ENCODE data around the gene CDK18.

CDK18 gene

DNA sequence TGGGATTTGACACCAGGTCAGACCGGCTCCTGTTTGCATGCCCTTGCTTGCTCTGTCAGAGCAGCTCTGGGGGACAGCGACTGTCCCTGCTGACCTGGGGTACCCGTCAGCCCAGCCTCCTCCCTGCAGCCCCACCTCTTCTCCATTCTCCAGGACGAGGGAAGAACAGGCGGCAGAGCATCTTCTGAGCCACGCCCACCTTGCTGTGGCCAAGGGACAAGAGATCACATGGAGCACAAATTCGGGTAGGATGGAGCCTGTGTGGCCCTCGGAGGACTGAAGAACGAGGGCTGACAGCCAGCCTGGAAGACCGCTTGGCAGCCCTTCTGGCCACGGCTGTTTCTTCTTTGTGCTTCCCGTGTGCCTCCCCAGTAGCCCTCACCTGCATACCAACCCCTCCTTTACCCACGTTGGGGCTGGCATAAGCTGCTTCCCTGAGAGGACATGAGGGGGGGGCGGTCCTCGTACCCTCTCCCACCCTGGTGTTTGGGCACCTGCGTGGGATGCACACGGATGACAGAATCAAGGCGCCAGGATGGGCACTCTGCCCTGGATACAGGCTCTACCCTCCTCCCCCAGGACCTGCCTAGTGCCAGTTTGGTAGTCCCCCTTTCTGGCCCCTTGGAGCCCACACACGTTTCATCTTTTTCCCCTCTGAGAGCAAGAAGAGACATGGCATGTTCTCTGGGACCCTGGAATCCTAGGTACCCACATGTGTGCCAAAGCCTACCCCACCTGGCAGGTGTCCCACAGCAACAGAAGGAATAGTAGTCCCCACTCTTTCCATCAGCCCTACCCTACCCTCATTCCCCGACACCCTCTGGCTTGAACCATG lies 26.9 kb downstream of the CDK18 start:
- Histone ChIP-seq H3K4me3 (ENCODE audit: low read length) (no peak overlapping the region), H2AFZ (ENCODE audit: low read depth, low read length) (no peak overlapping the region), H3K79me2 (ENCODE audit: low read length) (no peaks in the 10 kb centered on the region), H3K27ac (ENCODE audit: low read length) (no peak overlapping the region), H3K9me3 (ENCODE audit: insufficient read depth, low read length) (no peaks in the 10 kb centered on the region), H3K4me2 (ENCODE audit: low read length) (no peak overlapping the region), H3K36me3 (replicated peaks; ENCODE audit: low read depth, low read length) (no peaks in the 10 kb centered on the region), H3K9ac (ENCODE audit: low read length) (no peak overlapping the region), H4K20me1 (ENCODE audit: insufficient read depth, low read length) (no peaks in the 10 kb centered on the region), H3K27me3 (ENCODE audit: low read depth, low read length) (no peaks in the 10 kb centered on the region), H3K4me1 (ENCODE audit: low read length) (peaks cover 26% of the 10 kb centered on the region)
- TF ChIP-seq EZH2phosphoT487 (IDR thresholded peaks at IDR 0.05; ENCODE audit: low read depth), result no peak
- TF ChIP-seq, protein P1, sequence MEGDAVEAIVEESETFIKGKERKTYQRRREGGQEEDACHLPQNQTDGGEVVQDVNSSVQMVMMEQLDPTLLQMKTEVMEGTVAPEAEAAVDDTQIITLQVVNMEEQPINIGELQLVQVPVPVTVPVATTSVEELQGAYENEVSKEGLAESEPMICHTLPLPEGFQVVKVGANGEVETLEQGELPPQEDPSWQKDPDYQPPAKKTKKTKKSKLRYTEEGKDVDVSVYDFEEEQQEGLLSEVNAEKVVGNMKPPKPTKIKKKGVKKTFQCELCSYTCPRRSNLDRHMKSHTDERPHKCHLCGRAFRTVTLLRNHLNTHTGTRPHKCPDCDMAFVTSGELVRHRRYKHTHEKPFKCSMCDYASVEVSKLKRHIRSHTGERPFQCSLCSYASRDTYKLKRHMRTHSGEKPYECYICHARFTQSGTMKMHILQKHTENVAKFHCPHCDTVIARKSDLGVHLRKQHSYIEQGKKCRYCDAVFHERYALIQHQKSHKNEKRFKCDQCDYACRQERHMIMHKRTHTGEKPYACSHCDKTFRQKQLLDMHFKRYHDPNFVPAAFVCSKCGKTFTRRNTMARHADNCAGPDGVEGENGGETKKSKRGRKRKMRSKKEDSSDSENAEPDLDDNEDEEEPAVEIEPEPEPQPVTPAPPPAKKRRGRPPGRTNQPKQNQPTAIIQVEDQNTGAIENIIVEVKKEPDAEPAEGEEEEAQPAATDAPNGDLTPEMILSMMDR (IDR thresholded peaks at IDR 0.05; ENCODE audit: low read depth, low read length), result no peak

DNA sequence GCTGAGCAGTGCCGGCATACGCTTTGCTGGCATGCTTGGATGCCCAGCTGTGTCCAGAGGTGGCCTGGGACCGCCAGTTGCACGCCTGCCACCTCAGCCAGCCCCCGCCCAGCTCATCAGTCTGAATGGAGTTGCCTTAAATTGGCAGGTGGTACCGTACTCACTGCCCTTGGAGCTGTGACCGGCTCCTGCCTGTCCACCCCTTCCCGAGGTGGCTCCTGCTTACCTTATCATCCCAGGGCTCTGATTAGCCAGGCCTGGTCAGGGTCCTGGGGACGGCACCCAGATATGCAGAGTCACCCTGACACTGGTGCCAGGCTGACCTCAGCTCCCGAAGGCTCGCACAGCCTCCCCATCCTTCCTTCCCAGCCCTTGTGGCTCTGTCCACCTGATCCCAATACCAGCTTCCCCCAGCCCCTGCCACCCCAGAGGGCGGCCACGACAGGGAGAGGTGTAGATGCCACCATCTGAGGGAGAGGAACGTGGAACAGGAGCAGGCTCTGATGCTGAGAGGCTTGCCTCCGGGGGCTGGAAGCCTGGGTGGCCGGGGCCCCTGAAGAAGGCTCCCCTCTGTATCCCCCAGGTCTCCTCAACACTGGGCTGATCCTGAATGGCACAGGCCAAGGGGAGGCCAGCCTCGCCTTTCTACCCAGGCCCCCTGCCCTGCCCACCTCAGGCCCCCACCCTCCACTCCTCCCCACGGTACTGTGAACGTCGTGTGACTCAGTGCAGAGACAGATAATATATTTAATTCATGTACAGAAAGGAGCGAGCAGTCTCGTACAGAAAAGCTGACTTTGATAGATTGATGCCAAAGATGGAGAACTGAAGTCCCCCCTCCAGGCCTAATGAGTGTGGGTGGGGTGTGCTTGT lies 27.8 kb downstream of the CDK18 start:
- Histone ChIP-seq H3K4me3 (ENCODE audit: low read length) (no peak overlapping the region), H3K4me2 (ENCODE audit: low read length) (no peak overlapping the region), H3K79me2 (ENCODE audit: low read length) (no peaks in the 10 kb centered on the region), H3K9me3 (ENCODE audit: insufficient read depth, low read length) (no peaks in the 10 kb centered on the region), H3K4me1 (ENCODE audit: low read length) (peaks cover 35% of the 10 kb centered on the region), H3K9ac (ENCODE audit: low read length) (no peak overlapping the region), H2AFZ (ENCODE audit: low read depth, low read length) (no peak overlapping the region), H3K36me3 (replicated peaks; ENCODE audit: low read depth, low read length) (no peaks in the 10 kb centered on the region), H3K27ac (ENCODE audit: low read length) (no peak overlapping the region), H3K27me3 (ENCODE audit: low read depth, low read length) (no peaks in the 10 kb centered on the region), H4K20me1 (ENCODE audit: insufficient read depth, low read length) (no peaks in the 10 kb centered on the region)
- no peak for TF ChIP-seq EZH2phosphoT487 (IDR thresholded peaks at IDR 0.05; ENCODE audit: low read depth)
- TF ChIP-seq, protein P1 (IDR thresholded peaks at IDR 0.05; ENCODE audit: low read depth, low read length), result no peak

DNA sequence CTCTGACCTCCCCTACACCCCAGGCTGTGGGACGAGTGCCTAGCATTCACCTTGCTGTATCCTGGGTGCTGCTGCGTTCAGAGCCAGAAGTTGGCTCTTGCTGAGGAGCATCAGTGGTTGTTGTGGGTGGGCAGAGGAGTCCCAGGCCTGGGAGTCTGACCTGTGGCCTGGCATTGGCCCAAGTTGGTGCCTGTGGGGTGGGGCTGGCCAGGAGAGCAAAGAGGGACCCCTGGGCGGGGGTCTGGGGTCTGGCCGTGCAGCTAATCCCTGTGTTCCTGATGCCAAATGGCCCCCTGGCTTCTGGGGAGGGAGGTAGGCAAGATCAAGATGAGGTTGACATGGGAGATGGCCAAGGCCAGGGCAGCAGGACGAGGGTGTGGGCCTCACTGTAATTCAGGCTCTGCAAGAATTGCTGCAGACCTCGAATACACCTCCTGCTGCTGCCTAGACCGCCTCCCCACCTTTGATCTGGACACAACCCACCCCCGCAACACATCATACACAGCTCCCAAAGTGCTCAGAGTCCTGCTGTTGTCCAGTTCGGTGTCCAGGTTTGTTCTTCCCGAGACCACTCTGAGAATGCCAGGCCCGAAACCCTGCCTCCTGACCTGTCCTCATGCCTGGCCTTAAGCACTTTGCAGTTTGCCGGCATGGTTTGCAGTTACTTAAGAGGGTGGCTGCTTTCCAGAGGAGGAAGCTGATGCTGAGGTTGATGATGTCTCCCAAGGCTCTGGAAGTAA lies 28.7 kb downstream of the CDK18 start:
- Histone ChIP-seq H3K9me3 (ENCODE audit: insufficient read depth, low read length) (no peaks in the 10 kb centered on the region), H3K9ac (ENCODE audit: low read length) (no peak overlapping the region), H4K20me1 (ENCODE audit: insufficient read depth, low read length) (no peaks in the 10 kb centered on the region), H2AFZ (ENCODE audit: low read depth, low read length) (no peak overlapping the region), H3K4me3 (ENCODE audit: low read length) (no peak overlapping the region), H3K4me2 (ENCODE audit: low read length) (no peak overlapping the region), H3K27me3 (ENCODE audit: low read depth, low read length) (peaks cover 2% of the 10 kb centered on the region; the same call in 1 of the 2 replicates), H3K79me2 (ENCODE audit: low read length) (no peaks in the 10 kb centered on the region), H3K27ac (ENCODE audit: low read length) (no peak overlapping the region), H3K4me1 (ENCODE audit: low read length) (peaks cover 38% of the 10 kb centered on the region), H3K36me3 (replicated peaks; ENCODE audit: low read depth, low read length) (no peaks in the 10 kb centered on the region)
- no peak for TF ChIP-seq EZH2phosphoT487 (IDR thresholded peaks at IDR 0.05; ENCODE audit: low read depth)
- TF ChIP-seq, protein P1 (IDR thresholded peaks at IDR 0.05; ENCODE audit: low read depth, low read length), result no peak

Measured in OCI-LY3 (cell line).